H1 (cell line): ENCODE measurements around the gene MATK. TPM values are rescaled to one million over a fixed set of nuclear protein-coding genes. Genes with fewer than 3 reads are reported as not detected.

Source experiments
- CTCF ChIA-PET: fragments of 300-600 bp; sonication (Branson Sonifier 250); formaldehyde crosslinking; loops from one replicate; lab custom pipeline; 2021; ENCODE audit not compliant: partially characterized antibody; lab: Charles Lee
- POLR2A ChIA-PET: fragments of 300-600 bp; sonication (Branson Sonifier 250); formaldehyde crosslinking; loops from one replicate; lab custom pipeline; 2021; ENCODE audit warnings: inconsistent platforms; ENCODE audit not compliant: partially characterized antibody; lab: Charles Lee
- DNase-seq, 2 experiments: peaks; one replicate each; pipeline versions ENCODE4 v3.0.0 to v3.0.0-alpha.2; 2010 to 2022; ENCODE audit warnings: low spot score in 2 of 2, low read depth in 1 of 2, mixed read lengths in 1 of 2
- FAIRE-seq: peaks from 2 replicates; lab custom pipeline; 2011; peaks lifted over from hg19 to GRCh38; lab: Jason Lieb, UNC
- H2AFZ ChIP-seq: 2 replicates; pipeline ENCODE4 v1.8.1; 2012; ENCODE audit warnings: low read length, inconsistent platforms
- H2AK5ac ChIP-seq: 2 replicates; pipeline ENCODE4 v1.6.1; 2013; ENCODE audit warnings: low read depth, low read length
- H2BK120ac ChIP-seq: replicated peaks from 2 replicates; pipeline ENCODE3; 2013; ENCODE audit warnings: low read depth, low read length, inconsistent platforms
- H2BK12ac ChIP-seq: 2 replicates; pipeline ENCODE4 v1.6.1; 2013; ENCODE audit warnings: low read depth, low read length
- H2BK15ac ChIP-seq: 2 replicates; pipeline ENCODE4 v1.6.1; 2013; ENCODE audit warnings: low read length
- H2BK20ac ChIP-seq: 2 replicates; pipeline ENCODE4 v1.6.1; 2013; ENCODE audit warnings: low read length
- H2BK5ac ChIP-seq: 2 replicates; pipeline ENCODE4 v1.6.1; 2013; ENCODE audit warnings: low read depth, low read length
- H3K14ac ChIP-seq: 2 replicates; pipeline ENCODE4 v1.6.1; 2013; ENCODE audit warnings: inconsistent platforms; ENCODE audit not compliant: insufficient read length
- H3K18ac ChIP-seq: 2 replicates; pipeline ENCODE4 v1.6.1; 2013; ENCODE audit warnings: low read length; ENCODE audit errors: extremely low read depth
- H3K23ac ChIP-seq: 2 replicates; pipeline ENCODE4 v1.6.1; 2013; ENCODE audit warnings: inconsistent platforms; ENCODE audit not compliant: insufficient read length
- H3K23me2 ChIP-seq: 2 replicates; pipeline ENCODE4 v1.6.1; 2013; ENCODE audit warnings: low read depth, low read length
- H3K27ac ChIP-seq: 2 replicates; pipeline ENCODE4 v1.6.1; 2011; ENCODE audit warnings: low read depth, low read length, inconsistent platforms
- H3K27me3 ChIP-seq, 4 experiments: replicated peaks in 1 of 4; 1 replicate in 1 of 4; 2 replicates in 3 of 4; pipeline versions ENCODE4 v1.6.1 to v1.8.1; 2011 to 2013; ENCODE audit warnings: low read length in 3 of 4, mild to moderate bottlenecking in 3 of 4, inconsistent platforms in 2 of 4, mixed read lengths in 2 of 4, moderate library complexity in 1 of 4; ENCODE audit not compliant: control insufficient read depth in 3 of 4, insufficient read depth in 3 of 4; ENCODE audit errors: extremely low read depth in 1 of 4
- H3K36me3 ChIP-seq, 4 experiments: 2 replicates each; pipeline versions ENCODE4 v1.6.1 to v1.8.1; 2011 to 2013; ENCODE audit warnings: mild to moderate bottlenecking in 4 of 4, low read length in 3 of 4, moderate library complexity in 2 of 4, control low read depth in 1 of 4, inconsistent platforms in 1 of 4; ENCODE audit not compliant: insufficient read depth in 4 of 4, control insufficient read depth in 2 of 4
- H3K4ac ChIP-seq: replicated peaks from 2 replicates; pipeline ENCODE3; 2013; ENCODE audit warnings: low read length, low read depth, mixed read lengths, inconsistent platforms; ENCODE audit not compliant: insufficient read length
- H3K4me1 ChIP-seq, 4 experiments: replicated peaks in 1 of 4; 1 replicate in 1 of 4; 2 replicates in 3 of 4; pipeline versions ENCODE4 v1.6.1 to v1.8.1; 2011 to 2013; ENCODE audit warnings: low read length in 3 of 4, inconsistent platforms in 2 of 4, mixed read lengths in 1 of 4; ENCODE audit not compliant: insufficient read depth in 4 of 4, control insufficient read depth in 3 of 4
- H3K4me2 ChIP-seq, 2 experiments: 2 replicates each; pipeline versions ENCODE4 v1.6.1 to v1.8.1; 2011 to 2013; ENCODE audit warnings: low read depth in 2 of 2, low read length in 2 of 2, control low read depth in 1 of 2, inconsistent platforms in 1 of 2, mild to moderate bottlenecking in 1 of 2; ENCODE audit not compliant: insufficient read depth in 1 of 2
- H3K4me3 ChIP-seq, 4 experiments: fragments of 200-600, 300-600 bp in 1 of 4; sonication (generic), shearing (Covaris generic), sonication (Bioruptor Twin) in 1 of 4; 2 replicates each; pipeline versions ENCODE4 v1.5.1 to v1.8.1; 2011 to 2016; ENCODE audit warnings: low read length in 4 of 4, low read depth in 3 of 4, control low read depth in 2 of 4, inconsistent platforms in 2 of 4, mild to moderate bottlenecking in 2 of 4, mixed read lengths in 1 of 4, moderate library complexity in 1 of 4; ENCODE audit not compliant: insufficient read depth in 2 of 4; ENCODE audit errors: extremely low read depth in 1 of 4
- H3K56ac ChIP-seq: replicated peaks from 2 replicates; pipeline ENCODE3; 2013; ENCODE audit warnings: low read depth, mild to moderate bottlenecking, mixed read lengths, low read length, inconsistent platforms; ENCODE audit not compliant: insufficient read length
- H3K79me1 ChIP-seq: 2 replicates; pipeline ENCODE4 v1.6.1; 2013; ENCODE audit warnings: low read depth, low read length, control low read depth
- H3K79me2 ChIP-seq, 2 experiments: 2 replicates each; pipeline versions ENCODE4 v1.6.1 to v1.8.1; 2012 to 2013; ENCODE audit warnings: low read length in 2 of 2, mild to moderate bottlenecking in 2 of 2, inconsistent platforms in 1 of 2; ENCODE audit not compliant: insufficient read depth in 2 of 2, control insufficient read depth in 1 of 2
- H3K9ac ChIP-seq, 4 experiments: replicated peaks in 1 of 4; 1 replicate in 1 of 4; 2 replicates in 3 of 4; pipeline versions ENCODE4 v1.6.1 to v1.8.1; 2011 to 2013; ENCODE audit warnings: low read depth in 3 of 4, low read length in 3 of 4, control low read depth in 2 of 4, mild to moderate bottlenecking in 2 of 4, moderate library complexity in 2 of 4, inconsistent platforms in 1 of 4; ENCODE audit errors: extremely low read depth in 1 of 4
- H3K9me3 ChIP-seq, 2 experiments: 2 replicates each; pipeline versions ENCODE4 v1.6.1 to v1.8.1; 2012 to 2013; ENCODE audit warnings: mild to moderate bottlenecking in 2 of 2, moderate library complexity in 2 of 2, control low read depth in 1 of 2, inconsistent platforms in 1 of 2, low read depth in 1 of 2, low read length in 1 of 2, mixed read lengths in 1 of 2; ENCODE audit not compliant: insufficient read depth in 2 of 2
- H4K20me1 ChIP-seq, 2 experiments: replicated peaks in 1 of 2; 2 replicates each; pipeline versions ENCODE3 to v1.8.1; 2011 to 2013; ENCODE audit warnings: inconsistent platforms in 2 of 2, low read length in 2 of 2, mild to moderate bottlenecking in 1 of 2; ENCODE audit not compliant: insufficient read depth in 2 of 2, control insufficient read depth in 1 of 2
- H4K5ac ChIP-seq: 2 replicates; pipeline ENCODE4 v1.6.1; 2013; ENCODE audit warnings: low read length, low read depth, mixed read lengths, inconsistent platforms; ENCODE audit not compliant: insufficient read length
- H4K8ac ChIP-seq: 2 replicates; pipeline ENCODE4 v1.8.0; 2013; ENCODE audit warnings: mild to moderate bottlenecking, moderate library complexity, low read length, inconsistent platforms; ENCODE audit not compliant: insufficient read depth; ENCODE audit errors: extremely low read depth
- H4K91ac ChIP-seq: replicated peaks from 2 replicates; pipeline ENCODE3; 2013; ENCODE audit warnings: low read length, mixed read lengths, inconsistent platforms; ENCODE audit not compliant: insufficient read length
- CTBP2 ChIP-seq: IDR thresholded peaks from 2 replicates; pipeline ENCODE4 v1.7.0; 2011; ENCODE audit warnings: borderline replicate concordance, mild to moderate bottlenecking, moderate library complexity, mixed read lengths, low read length; ENCODE audit not compliant: insufficient read depth, insufficient read length
- CTCF ChIP-seq, 3 experiments: IDR thresholded peaks; 1 replicate in 2 of 3; 2 replicates in 1 of 3; pipeline versions ENCODE4 v1.5.1 to v1.6.1; 2011; ENCODE audit warnings: low read length in 3 of 3, mild to moderate bottlenecking in 3 of 3, inconsistent platforms in 2 of 3, low read depth in 1 of 3, moderate library complexity in 1 of 3; ENCODE audit not compliant: insufficient read depth in 1 of 3; ENCODE audit errors: control extremely low read depth in 1 of 3
- EP300 ChIP-seq, 2 experiments: IDR thresholded peaks; 1 replicate in 1 of 2; 2 replicates in 1 of 2; pipeline ENCODE4 v1.6.1; 2011 to 2012; ENCODE audit warnings: low read depth in 2 of 2, low read length in 2 of 2, mild to moderate bottlenecking in 2 of 2, borderline replicate concordance in 1 of 2, inconsistent platforms in 1 of 2, moderate library complexity in 1 of 2
- POLR2AphosphoS5 ChIP-seq: IDR thresholded peaks from 2 replicates; pipeline ENCODE4 v1.6.1; 2011; ENCODE audit warnings: low read depth, low read length
- POU5F1 ChIP-seq: IDR thresholded peaks from 2 replicates; pipeline ENCODE4 v1.6.1; 2011; ENCODE audit warnings: low read depth, mild to moderate bottlenecking, low read length, moderate library complexity
- RBBP5 ChIP-seq: IDR thresholded peaks from 2 replicates; pipeline ENCODE4 v1.7.1; 2012; ENCODE audit warnings: low read depth, mild to moderate bottlenecking, inconsistent platforms, low read length, moderate library complexity, borderline replicate concordance
- SP1 ChIP-seq: IDR thresholded peaks from 2 replicates; pipeline ENCODE4 v1.6.1; 2011; ENCODE audit warnings: low read depth, low read length
- SP4 ChIP-seq: IDR thresholded peaks from 2 replicates; pipeline ENCODE4 v1.6.1; 2012; ENCODE audit warnings: low read length, inconsistent platforms
- TCF12 ChIP-seq: IDR thresholded peaks from 2 replicates; pipeline ENCODE4 v1.6.1; 2011; ENCODE audit warnings: low read depth, mild to moderate bottlenecking, low read length
- WGBS, 2 experiments: shearing (Covaris generic) in 1 of 2; methylation state at CpG; one replicate each; pipeline versions ENCODE4 v1.1.6 to v1.1.7; 2013 to 2015; ENCODE audit warnings: low lambda C conversion rate in 2 of 2, mixed read lengths in 2 of 2, inconsistent platforms in 1 of 2, low coverage in 1 of 2, missing lambda C conversion rate in 1 of 2; ENCODE audit not compliant: insufficient replicate concordance in 2 of 2, insufficient coverage in 1 of 2, insufficient read length in 1 of 2; ENCODE audit errors: extremely low coverage in 1 of 2, missing lambda C conversion rate in 1 of 2; 5-methylcytosine and 5-hydroxymethylcytosine counted together
- polyA plus RNA-seq, 7 experiments: library from polyadenylated mRNA; depleted of rRNA in 3 of 7; stranded (reverse) in 5 of 7; unstranded in 2 of 7; fragments of >200 nt in 5 of 7; fragments of 200-250 nt in 2 of 7; gene quantifications; 1 replicate in 5 of 7; 2 replicates in 1 of 7; 4 replicates in 1 of 7; pipeline versions ENCODE4 v1.2.1 to v1.2.3, GENCODE V29; 2011 to 2013; ENCODE audit warnings: missing spikeins in 2 of 7, mixed read lengths in 2 of 7
- total RNA-seq: library from RNA; stranded (reverse); fragmentation: NEBNext Ultra II Directional; extraction: Animal tissue kit (Norgen Biotek cat#: 25700); gene quantifications from 2 replicates; pipeline ENCODE4 v1.2.1, GENCODE V29; 2021

Gene MATK
- total and polyA plus RNA-seq, 2 of the 8 experiments (the other 6 are each of a cell fraction or from before 2014, with no cell fraction given), result 20.5 to 21.4 TPM

GRCh38 chr19:3768015-3768747, 18.0 kb downstream of the MATK start:
- TF ChIP-seq CTCF (IDR thresholded peaks at IDR 0.05; ENCODE audit: control extremely low read depth in 1 of 3, insufficient read depth in 1 of 3, low read depth in 1 of 3, low read length in 3 of 3) (no peak), POLR2AphosphoS5 (no peak), SP4 (no peak), POU5F1 (no peak), RBBP5 (no peak), SP1 (no peak), EP300 (IDR thresholded peaks at IDR 0.05; ENCODE audit: borderline replicate concordance in 1 of 2, low read depth in 2 of 2, low read length in 2 of 2) (no peak), CTBP2 (no peak), TCF12 (no peak)
- H3K23me2 ChIP-seq, result no peaks in the 10 kb centered on the region; the same call in 1 of the 2 replicates
- peaks cover 0 to 7% (median 2%) of the 10 kb centered on the region in 4 experiments; a peak in 2 of 7 replicates for H3K4me1 ChIP-seq
- no peak overlapping the region for H3K14ac ChIP-seq
- H2AK5ac ChIP-seq, result no peak overlapping the region
- H3K18ac ChIP-seq, result no peak overlapping the region
- no peak overlapping the region for H2BK5ac ChIP-seq
- H3K4me3 ChIP-seq, result no peak overlapping the region
- H2BK12ac ChIP-seq, result no peak overlapping the region
- no peak overlapping the region for H3K56ac ChIP-seq
- H3K79me2 ChIP-seq, result peaks cover 0 to 2% of the 10 kb centered on the region in 2 experiments; a peak in 1 of 4 replicates
- H3K4me2 ChIP-seq, result no peak overlapping the region
- no peak overlapping the region for H3K23ac ChIP-seq
- 91% methylated on average over 22 of the region's 25 CpGs; no CpG with 5 or more reads in 1 of the 2 experiments for WGBS, 2 experiments
- H3K9me3 ChIP-seq, result no peaks in the 10 kb centered on the region
- no peaks in the 10 kb centered on the region for H3K27me3 ChIP-seq
- no peak overlapping the region for H3K4ac ChIP-seq
- no peak overlapping the region for H4K91ac ChIP-seq
- 0 out of 2 replicates have a peak, but pooled peaks cover 3% of the 10 kb centered on the region for H3K79me1 ChIP-seq
- no peak overlapping the region for H4K5ac ChIP-seq
- no peak for FAIRE-seq
- H3K27ac ChIP-seq, result no peak overlapping the region
- POLR2A ChIA-PET, result interaction anchor here (1.2 kb wide), 1 partner anchor 217 kb away, joined by 3 read pairs; the partner anchor contains the start of gene EEF2
- H3K9ac ChIP-seq, result no peak overlapping the region
- CTCF ChIA-PET, result interaction anchor here (0.5 to 0.8 kb wide), 2 partner anchors 162 to 372 kb away, joined by 3 read pairs; no protein-coding TSS in a partner anchor
- H4K20me1 ChIP-seq, result peaks cover 0 to 11% of the 10 kb centered on the region in 2 experiments
- DNase-seq, result no peak
- no peak overlapping the region for H4K8ac ChIP-seq
- H3K36me3 ChIP-seq, result peaks cover 0 to 8% (median 3%) of the 10 kb centered on the region in 4 experiments; a peak in 6 of 8 replicates
- H2BK20ac ChIP-seq, result no peak overlapping the region
- no peak overlapping the region for H2BK15ac ChIP-seq
- H2AFZ ChIP-seq, result no peak overlapping the region
- no peak overlapping the region for H2BK120ac ChIP-seq
